VCaP (cell line): ENCODE results near the gene TBC1D17.

Experiments used
- H3K27ac ChIP-seq: fragments of 450-650 bp; 2 replicates; pipeline ENCODE4 v1.5.1; 2017
- TF ChIP-seq, protein P1 (sequence below): fragments of 450-650 bp; conservative IDR thresholded peaks from 2 replicates; pipeline ENCODE4 v1.5.1; 2017; ENCODE audit warnings: mild to moderate bottlenecking, moderate library complexity

TBC1D17 gene

DNA sequence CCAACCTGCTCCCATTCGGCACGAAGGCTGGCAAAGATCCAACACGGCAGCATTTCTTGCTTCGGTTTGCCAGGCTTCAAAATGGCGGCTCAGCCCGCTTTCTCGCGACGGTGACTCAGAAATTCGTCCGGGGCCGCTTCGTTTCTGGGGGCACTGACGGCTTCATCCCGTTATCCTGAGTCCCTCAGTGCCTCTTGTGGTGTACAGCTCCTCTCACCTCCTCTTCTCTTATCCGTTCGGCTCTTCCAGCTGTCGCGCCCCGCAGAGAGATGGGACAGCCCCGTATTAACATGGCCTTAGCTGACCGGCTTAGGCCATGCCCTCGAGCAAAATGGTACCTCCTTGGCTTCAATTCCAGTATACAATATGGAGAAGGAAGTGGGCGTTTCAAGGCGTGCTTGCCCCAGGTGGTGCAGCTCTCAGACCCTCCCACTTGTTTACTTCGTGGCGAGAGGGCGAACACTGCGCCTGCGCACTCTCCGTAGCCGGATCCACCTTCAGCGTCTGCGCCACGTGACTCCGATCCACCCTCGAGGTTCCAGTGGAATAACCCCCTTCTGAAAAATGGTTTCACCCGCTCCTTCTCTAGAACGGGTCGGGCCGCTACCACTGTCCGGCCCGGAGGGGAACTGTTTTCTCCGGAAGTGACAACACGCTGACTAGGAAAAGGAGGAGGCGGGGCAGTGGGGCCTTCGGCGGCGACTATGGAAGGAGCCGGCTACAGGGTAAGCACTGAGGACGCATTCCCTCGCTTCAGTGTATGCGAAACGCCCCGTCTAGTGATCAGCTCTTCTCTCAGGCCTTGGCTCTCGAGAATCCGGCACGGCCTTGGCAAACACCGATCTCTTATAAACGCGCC, at the start of gene TBC1D17, which contains the start of gene AKT1S1:
Gene TBC1D17 (plus strand): TSS at position 683 of the 859 bp plus-strand sequence. CDS start 22 bp downstream, at position 705.
Gene AKT1S1 (minus strand): TSS at position 336 of the 859 bp plus-strand sequence. CDS start 4,060 bp downstream, outside the sequence.
- peak within 1 kb of the TSS; percentile 100 for H3K27ac ChIP-seq
- TF ChIP-seq, protein P1, sequence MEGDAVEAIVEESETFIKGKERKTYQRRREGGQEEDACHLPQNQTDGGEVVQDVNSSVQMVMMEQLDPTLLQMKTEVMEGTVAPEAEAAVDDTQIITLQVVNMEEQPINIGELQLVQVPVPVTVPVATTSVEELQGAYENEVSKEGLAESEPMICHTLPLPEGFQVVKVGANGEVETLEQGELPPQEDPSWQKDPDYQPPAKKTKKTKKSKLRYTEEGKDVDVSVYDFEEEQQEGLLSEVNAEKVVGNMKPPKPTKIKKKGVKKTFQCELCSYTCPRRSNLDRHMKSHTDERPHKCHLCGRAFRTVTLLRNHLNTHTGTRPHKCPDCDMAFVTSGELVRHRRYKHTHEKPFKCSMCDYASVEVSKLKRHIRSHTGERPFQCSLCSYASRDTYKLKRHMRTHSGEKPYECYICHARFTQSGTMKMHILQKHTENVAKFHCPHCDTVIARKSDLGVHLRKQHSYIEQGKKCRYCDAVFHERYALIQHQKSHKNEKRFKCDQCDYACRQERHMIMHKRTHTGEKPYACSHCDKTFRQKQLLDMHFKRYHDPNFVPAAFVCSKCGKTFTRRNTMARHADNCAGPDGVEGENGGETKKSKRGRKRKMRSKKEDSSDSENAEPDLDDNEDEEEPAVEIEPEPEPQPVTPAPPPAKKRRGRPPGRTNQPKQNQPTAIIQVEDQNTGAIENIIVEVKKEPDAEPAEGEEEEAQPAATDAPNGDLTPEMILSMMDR = no peak

DNA sequence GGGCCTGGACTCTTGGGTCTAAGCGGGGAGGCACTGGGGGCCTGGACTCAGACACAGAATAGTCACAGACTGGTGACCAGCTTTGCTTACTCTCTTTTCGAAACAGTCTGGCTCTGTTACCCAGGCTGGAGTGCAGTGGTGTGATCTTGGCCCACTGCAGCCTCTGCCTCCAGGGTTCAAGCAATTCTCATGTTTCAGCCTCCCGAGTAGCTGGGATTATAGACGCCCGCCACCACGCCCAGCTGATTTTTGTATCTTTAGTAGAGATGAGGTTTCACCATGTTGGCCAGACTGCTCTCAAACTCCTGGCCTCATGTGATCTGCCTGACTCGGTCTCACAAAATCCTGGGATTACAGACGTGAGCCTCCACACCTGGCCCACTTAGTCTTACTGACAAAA, 48.3 kb upstream of the TBC1D17 start:
- H3K27ac ChIP-seq = no peak overlapping the region
- TF ChIP-seq, protein P1 = no peak

DNA sequence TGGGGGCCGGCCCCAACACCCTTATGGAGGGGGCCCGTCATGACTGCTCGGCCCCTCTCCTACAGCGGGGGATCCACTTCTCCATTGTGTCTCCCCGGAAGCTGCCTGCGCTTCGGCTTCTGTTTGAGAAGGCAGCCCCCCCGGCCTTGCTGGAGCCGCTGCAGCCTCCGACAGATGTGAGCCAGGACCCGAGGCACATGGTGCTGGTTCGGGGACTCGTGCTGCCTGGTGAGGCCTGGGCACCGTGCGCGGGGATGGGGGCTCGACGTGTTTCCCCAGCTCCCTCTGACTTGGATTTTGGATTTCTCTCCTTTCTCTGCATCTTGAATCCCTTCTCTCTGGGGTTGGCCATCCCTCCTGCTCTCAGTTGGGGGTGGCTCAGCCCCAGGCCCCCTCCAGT, 47.8 kb upstream of the TBC1D17 start:
- H3K27ac ChIP-seq = no peak overlapping the region
- TF ChIP-seq, protein P1 = no peak

- H3K27ac ChIP-seq = no peak overlapping the region
- TF ChIP-seq, protein P1 = no peak
Observed at GRCh38 chr19:49830766-49831165, 46.7 kb upstream of the TBC1D17 start.

- TF ChIP-seq, protein P1 = no peak
- H3K27ac ChIP-seq = no peak overlapping the region
Observed at GRCh38 chr19:49831592-49831991, 45.9 kb upstream of the TBC1D17 start.

DNA sequence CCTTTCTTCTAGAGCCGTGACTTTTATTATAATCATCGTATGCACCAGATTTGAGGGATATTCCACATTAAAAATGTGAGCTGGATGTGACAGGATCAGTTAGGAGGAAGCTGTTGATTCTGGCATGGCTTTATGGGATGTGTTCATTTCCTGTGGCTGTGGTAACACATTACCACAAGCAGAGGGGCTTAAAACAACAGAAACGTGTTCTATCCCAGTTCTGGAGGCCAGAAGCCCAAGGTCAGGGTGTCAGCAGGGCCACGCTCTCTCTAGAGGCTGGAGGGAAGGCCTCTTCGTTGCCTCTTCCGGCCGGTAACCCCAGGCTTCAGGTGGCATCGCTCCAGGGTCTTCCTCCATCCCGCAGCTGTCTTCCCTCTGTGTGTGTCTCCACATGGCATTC, 44.9 kb upstream of the TBC1D17 start:
- TF ChIP-seq, protein P1 = no peak
- H3K27ac ChIP-seq = no peak overlapping the region

DNA sequence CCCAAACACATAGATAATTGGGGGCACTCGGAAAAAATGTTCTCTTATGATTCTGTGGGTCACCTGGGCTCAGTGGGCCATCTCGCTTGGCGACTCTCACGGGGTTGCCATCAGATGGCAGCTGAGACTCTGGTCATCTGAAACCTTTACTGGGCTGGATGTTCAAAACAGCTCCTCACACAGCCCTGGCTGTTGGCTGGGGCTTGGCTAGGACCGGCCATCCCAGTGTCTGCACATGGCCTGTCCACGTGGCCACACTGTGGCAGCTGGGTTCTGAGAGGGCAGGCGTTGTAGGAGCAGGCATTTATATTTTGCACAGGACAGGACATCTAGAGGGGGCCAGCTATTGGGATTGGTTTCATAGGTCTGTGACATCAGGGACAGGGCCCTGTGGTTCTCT, 43.9 kb upstream of the TBC1D17 start:
- H3K27ac ChIP-seq = no peak overlapping the region
- TF ChIP-seq, protein P1 = no peak
